H1 (cell line): ENCODE data around the gene CDH9. TPM values are rescaled to one million over a fixed set of nuclear protein-coding genes. Genes with fewer than 3 reads are reported as not detected.

Experiments
- FOSL1 ChIP-seq: IDR thresholded peaks from 2 replicates; pipeline ENCODE4 v1.6.1; 2011; ENCODE audit warnings: mild to moderate bottlenecking, low read depth, low read length, moderate library complexity; ENCODE audit not compliant: insufficient read depth
- JUN ChIP-seq: IDR thresholded peaks from 2 replicates; pipeline ENCODE4 v1.6.1; 2011; ENCODE audit warnings: low read depth, mild to moderate bottlenecking, improper control_type of control experiment, low read length
- TAF1 ChIP-seq: IDR thresholded peaks from 2 replicates; pipeline ENCODE4 v1.6.1; 2011; ENCODE audit warnings: mild to moderate bottlenecking, low read depth, low read length
- TCF12 ChIP-seq: IDR thresholded peaks from 2 replicates; pipeline ENCODE4 v1.6.1; 2011; ENCODE audit warnings: low read depth, mild to moderate bottlenecking, low read length
- polyA plus RNA-seq, 7 experiments: library from polyadenylated mRNA; depleted of rRNA in 3 of 7; stranded (reverse) in 5 of 7; unstranded in 2 of 7; fragments of >200 nt in 5 of 7; fragments of 200-250 nt in 2 of 7; gene quantifications; 1 replicate in 5 of 7; 2 replicates in 1 of 7; 4 replicates in 1 of 7; pipeline versions ENCODE4 v1.2.1 to v1.2.3, GENCODE V29; 2011 to 2013; ENCODE audit warnings: missing spikeins in 2 of 7, mixed read lengths in 2 of 7
- total RNA-seq: library from RNA; stranded (reverse); fragmentation: NEBNext Ultra II Directional; extraction: Animal tissue kit (Norgen Biotek cat#: 25700); gene quantifications from 2 replicates; pipeline ENCODE4 v1.2.1, GENCODE V29; 2021

CDH9 gene
- total and polyA plus RNA-seq, 2 of the 8 experiments (the other 6 are each of a cell fraction or from before 2014, with no cell fraction given) = 0.54 to 1.0 TPM

- TF ChIP-seq TCF12 (no peak), FOSL1 (no peak), JUN (no peak), TAF1 (no peak)
These were observed 27.7 kb downstream of the CDH9 start (continued) for GRCh38 chr5:27010646-27011045.
